Panc1 (cell line): ENCODE measurements around the gene ABHD11.

ENCODE experiments used
- SIN3A ChIP-seq: IDR thresholded peaks from 2 replicates; pipeline ENCODE4 v1.6.1; 2012; ENCODE audit warnings: low read depth, mild to moderate bottlenecking, low read length, moderate library complexity, borderline replicate concordance; ENCODE audit not compliant: insufficient read depth
- TF ChIP-seq, protein P1 (sequence below): fragments of 450-650 bp; IDR thresholded peaks from 2 replicates; pipeline ENCODE4 v1.5.1; 2017; ENCODE audit warnings: mild to moderate bottlenecking

DNA sequence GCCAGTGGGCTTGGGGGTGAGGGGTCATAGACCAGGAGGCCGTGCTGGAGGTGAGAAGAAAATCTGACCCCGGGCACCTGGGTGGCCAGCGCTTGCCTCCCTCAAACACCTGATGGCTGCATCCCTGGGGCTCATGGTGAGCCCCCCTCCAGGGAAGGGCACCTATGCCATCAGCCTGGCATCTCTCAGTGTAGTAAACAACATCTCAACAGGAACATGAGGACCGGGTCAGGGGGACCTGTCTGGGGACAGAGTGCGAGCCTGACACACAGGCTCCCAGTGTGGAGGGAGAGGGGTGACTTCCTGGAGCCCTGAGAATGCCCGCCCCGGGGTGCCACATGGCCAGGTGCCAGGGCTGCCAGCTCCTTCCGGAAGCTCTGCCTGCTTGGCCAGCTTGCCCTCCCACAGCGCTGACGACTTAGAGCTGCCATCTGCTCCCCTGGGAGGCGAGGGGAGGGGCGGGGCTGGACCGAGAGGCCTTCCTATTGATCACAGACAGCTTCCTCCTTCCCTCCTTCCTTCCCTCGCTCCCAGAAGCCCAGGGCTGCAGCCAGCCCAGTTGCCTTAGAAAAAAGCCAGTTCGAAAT lies 31.5 kb downstream of the ABHD11 start:
- TF ChIP-seq, protein P1, sequence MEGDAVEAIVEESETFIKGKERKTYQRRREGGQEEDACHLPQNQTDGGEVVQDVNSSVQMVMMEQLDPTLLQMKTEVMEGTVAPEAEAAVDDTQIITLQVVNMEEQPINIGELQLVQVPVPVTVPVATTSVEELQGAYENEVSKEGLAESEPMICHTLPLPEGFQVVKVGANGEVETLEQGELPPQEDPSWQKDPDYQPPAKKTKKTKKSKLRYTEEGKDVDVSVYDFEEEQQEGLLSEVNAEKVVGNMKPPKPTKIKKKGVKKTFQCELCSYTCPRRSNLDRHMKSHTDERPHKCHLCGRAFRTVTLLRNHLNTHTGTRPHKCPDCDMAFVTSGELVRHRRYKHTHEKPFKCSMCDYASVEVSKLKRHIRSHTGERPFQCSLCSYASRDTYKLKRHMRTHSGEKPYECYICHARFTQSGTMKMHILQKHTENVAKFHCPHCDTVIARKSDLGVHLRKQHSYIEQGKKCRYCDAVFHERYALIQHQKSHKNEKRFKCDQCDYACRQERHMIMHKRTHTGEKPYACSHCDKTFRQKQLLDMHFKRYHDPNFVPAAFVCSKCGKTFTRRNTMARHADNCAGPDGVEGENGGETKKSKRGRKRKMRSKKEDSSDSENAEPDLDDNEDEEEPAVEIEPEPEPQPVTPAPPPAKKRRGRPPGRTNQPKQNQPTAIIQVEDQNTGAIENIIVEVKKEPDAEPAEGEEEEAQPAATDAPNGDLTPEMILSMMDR = no peak
- no peak for TF ChIP-seq SIN3A
